ENCODE data around the gene ADAM12.

DNA sequence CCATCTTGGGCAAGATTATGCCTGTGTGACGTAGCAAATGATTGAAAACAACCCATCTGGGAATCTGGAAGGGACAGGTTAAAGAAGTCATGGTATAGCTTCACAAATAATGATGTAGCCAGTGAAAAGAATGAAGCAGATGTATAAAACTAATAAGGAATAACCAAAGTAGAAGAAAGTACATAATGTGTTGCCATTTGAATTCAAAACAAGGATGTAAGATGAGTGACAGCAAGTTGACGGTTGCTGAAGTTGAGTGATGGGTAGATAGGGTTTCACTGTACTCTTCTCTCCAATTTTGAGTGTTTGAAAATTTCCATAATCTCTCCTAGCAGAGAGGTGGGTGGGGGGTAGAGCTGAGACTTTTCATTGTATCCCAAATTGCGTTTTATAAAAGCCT, 358.3 kb downstream of the ADAM12 start:
- TF ChIP-seq, protein P1, sequence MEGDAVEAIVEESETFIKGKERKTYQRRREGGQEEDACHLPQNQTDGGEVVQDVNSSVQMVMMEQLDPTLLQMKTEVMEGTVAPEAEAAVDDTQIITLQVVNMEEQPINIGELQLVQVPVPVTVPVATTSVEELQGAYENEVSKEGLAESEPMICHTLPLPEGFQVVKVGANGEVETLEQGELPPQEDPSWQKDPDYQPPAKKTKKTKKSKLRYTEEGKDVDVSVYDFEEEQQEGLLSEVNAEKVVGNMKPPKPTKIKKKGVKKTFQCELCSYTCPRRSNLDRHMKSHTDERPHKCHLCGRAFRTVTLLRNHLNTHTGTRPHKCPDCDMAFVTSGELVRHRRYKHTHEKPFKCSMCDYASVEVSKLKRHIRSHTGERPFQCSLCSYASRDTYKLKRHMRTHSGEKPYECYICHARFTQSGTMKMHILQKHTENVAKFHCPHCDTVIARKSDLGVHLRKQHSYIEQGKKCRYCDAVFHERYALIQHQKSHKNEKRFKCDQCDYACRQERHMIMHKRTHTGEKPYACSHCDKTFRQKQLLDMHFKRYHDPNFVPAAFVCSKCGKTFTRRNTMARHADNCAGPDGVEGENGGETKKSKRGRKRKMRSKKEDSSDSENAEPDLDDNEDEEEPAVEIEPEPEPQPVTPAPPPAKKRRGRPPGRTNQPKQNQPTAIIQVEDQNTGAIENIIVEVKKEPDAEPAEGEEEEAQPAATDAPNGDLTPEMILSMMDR (IDR thresholded peaks at IDR 0.05) = no peak
- TF ChIP-seq POLR2AphosphoS5 (IDR thresholded peaks at IDR 0.05) = no peak

Data from sigmoid colon (tissue), 4 donors.